M059J (cell line): ENCODE results near the gene FAM131A. TPM values are rescaled to one million over a fixed set of nuclear protein-coding genes. Genes with fewer than 3 reads are reported as not detected.

ENCODE experiments used
- DNase-seq: peaks from one replicate; pipeline ENCODE4 v3.0.0-alpha.2; 2012; ENCODE audit warnings: low read depth
- total RNA-seq: library from RNA; depleted of rRNA; stranded (reverse); fragments of >200 nt; shearing (Covaris generic); gene quantifications from 2 replicates; pipeline ENCODE4 v1.2.3, GENCODE V29; 2014; rRNA removed

FAM131A gene
- total RNA-seq, 1 experiment from 2014 or later, result 24.6 TPM

DNA sequence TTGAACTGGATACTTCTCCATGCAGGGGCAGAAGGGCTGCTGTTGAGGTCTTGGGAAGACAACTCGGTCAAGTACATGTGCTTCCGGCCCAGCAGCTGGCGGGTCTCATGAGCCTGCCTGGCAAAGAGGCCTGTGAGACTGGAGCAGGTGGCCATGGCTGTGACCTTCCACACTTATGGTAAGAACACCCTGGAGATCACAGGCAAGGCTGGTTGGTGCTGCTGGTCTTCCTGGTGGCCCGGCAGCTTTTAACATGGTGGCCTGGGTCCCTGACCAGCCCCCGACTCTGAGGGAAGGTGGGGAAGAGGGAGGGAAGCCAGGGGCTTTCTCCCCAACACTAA lies 57.9 kb downstream of the FAM131A start:
- DNase-seq, result no peak

Other genes starting within 250 kb of the FAM131A start
- gene HTR3E, start 240.5 kb upstream of the FAM131A start, total RNA-seq, result not detected in 2 replicates
- 29.4 and 43.6 TPM in 2 replicates for gene EIF2B5, start 202.2 kb upstream of the FAM131A start, total RNA-seq
- gene DVL3, start 182.2 kb upstream of the FAM131A start, total RNA-seq, result 21.2 and 30.3 TPM in 2 replicates
- 676 and 795 TPM in 2 replicates for gene AP2M1, start 162.7 kb upstream of the FAM131A start, total RNA-seq
- gene ABCF3, start 151.4 kb upstream of the FAM131A start, total RNA-seq, result 27.4 and 43.4 TPM in 2 replicates
- not detected in 2 replicates for gene VWA5B2, start 108.0 kb upstream of the FAM131A start, total RNA-seq
- gene ALG3, start 88.6 kb upstream of the FAM131A start, total RNA-seq, result 127 and 132 TPM in 2 replicates
- gene EEF1AKMT4, start 87.9 kb upstream of the FAM131A start, total RNA-seq, result 9.7 and 9.9 TPM in 2 replicates
- gene CAMK2N2, start 76.0 kb upstream of the FAM131A start, total RNA-seq, result 1.1 TPM in 1 of 2 replicates, not detected in the other
- not detected in 2 replicates for gene ECE2, start 61.6 kb upstream of the FAM131A start, total RNA-seq
- 902 and 1,026 TPM in 2 replicates for gene PSMD2, start 38.4 kb upstream of the FAM131A start, total RNA-seq
- gene EIF4G1, start 23.0 kb upstream of the FAM131A start, total RNA-seq, result 231 and 422 TPM in 2 replicates
- 2.5 and 4.9 TPM in 2 replicates for gene CLCN2, start 24.0 kb downstream of the FAM131A start, total RNA-seq
- 162 and 196 TPM in 2 replicates for gene POLR2H, start 24.1 kb downstream of the FAM131A start, total RNA-seq
- gene THPO, start 40.6 kb downstream of the FAM131A start, total RNA-seq, result not detected in 2 replicates
- 0.42 TPM in 1 of 2 replicates, not detected in the other for gene CHRD, start 42.5 kb downstream of the FAM131A start, total RNA-seq
- gene EPHB3, start 224.2 kb downstream of the FAM131A start, total RNA-seq, result 1.1 and 1.2 TPM in 2 replicates